HG03064 (cell line): ENCODE results near the gene PLXNB1.
"Not testable (repeated sequence)": the region's sequence is repeated elsewhere in the genome, so short reads cannot be mapped to it uniquely, and the experiment has no call there.

Experiments used
- ATAC-seq: cut with Tn5 transposase; IDR thresholded peaks from one replicate; pipeline ENCODE4 v1.9.1; 2021; ENCODE audit warnings: low read depth; ENCODE audit not compliant: unreplicated experiment

PLXNB1 gene, protein sequence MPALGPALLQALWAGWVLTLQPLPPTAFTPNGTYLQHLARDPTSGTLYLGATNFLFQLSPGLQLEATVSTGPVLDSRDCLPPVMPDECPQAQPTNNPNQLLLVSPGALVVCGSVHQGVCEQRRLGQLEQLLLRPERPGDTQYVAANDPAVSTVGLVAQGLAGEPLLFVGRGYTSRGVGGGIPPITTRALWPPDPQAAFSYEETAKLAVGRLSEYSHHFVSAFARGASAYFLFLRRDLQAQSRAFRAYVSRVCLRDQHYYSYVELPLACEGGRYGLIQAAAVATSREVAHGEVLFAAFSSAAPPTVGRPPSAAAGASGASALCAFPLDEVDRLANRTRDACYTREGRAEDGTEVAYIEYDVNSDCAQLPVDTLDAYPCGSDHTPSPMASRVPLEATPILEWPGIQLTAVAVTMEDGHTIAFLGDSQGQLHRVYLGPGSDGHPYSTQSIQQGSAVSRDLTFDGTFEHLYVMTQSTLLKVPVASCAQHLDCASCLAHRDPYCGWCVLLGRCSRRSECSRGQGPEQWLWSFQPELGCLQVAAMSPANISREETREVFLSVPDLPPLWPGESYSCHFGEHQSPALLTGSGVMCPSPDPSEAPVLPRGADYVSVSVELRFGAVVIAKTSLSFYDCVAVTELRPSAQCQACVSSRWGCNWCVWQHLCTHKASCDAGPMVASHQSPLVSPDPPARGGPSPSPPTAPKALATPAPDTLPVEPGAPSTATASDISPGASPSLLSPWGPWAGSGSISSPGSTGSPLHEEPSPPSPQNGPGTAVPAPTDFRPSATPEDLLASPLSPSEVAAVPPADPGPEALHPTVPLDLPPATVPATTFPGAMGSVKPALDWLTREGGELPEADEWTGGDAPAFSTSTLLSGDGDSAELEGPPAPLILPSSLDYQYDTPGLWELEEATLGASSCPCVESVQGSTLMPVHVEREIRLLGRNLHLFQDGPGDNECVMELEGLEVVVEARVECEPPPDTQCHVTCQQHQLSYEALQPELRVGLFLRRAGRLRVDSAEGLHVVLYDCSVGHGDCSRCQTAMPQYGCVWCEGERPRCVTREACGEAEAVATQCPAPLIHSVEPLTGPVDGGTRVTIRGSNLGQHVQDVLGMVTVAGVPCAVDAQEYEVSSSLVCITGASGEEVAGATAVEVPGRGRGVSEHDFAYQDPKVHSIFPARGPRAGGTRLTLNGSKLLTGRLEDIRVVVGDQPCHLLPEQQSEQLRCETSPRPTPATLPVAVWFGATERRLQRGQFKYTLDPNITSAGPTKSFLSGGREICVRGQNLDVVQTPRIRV (N-terminal part only)

DNA sequence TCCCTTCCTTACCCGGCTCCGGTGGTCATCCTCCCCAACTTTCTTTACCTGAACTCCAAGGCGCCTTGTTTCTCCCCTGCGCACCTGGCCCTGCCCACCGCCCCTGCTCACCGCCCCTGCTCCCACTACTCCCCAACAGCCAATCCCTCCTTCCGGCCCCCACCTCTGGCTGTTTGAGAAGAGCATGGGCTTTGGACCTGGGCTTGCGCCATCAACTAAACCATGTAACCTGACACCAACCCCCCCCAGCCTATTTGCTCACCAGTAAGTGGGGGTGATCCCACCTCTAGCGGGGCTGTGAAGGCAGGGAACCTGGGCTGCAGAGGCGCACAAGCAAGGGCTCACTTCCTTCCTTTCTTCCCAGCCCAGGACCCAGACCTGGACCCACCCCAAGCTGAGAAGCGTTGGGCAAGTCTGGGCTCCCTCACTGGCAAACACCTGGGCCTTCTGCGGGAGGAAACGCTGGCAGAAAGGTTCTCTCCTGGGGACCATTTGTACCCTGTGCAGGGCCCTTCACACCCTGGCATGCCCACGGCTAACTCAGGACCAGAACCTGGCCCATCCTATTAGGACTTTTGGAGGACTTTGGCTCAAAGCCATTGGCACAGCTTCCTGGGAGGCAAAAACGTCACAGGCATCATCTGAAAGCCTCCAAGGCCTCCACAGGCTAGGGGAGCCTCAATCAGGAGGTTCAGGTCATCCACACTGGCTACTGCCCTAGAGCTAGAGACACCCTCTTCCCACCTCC, at the start of gene PLXNB1:
TSS of gene PLXNB1 (minus strand) at position 127 of the 748 bp plus-strand sequence. CDS start 5,475 bp downstream, outside the sequence.
- no peak for ATAC-seq

DNA sequence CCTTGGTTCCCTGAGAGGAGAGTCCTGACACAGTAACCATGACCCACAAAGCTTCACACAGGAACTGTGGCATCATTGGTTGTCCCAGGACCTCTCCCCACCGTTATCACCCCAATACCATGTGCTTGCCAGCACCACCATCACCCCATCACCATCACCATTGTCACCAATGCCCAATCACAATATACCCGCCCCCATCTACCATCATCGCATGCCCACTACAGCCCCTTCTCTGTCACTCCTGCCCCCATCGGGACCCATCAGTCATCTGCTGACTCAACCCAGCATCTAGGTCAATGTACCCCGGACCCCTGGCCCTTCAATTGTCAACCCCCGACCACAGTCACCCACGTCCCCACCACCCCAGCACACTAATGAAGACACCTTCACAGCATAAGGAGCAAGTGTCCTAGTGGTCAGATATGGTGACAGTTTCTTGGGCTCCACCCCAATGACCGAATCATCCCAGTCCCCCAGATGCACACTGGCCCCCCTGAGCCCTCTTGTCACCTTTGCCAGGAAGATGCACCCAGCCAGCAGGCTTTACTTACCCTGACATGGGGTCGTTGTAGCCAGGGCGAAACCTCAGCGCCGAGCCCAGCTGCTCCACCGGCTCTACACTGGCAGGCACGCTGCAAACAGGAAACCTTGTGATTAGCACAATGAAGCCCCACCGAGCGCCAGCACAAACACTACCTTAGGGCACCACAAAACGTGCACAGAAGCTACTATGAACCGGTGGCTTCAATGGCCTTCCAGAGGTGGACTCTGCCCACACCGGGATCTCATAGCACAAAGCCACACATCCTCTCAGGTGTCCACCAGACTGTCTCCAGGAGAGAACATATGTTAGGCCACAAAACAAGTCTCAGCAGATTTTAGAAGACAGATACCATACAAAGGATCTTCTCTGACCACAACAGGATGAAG, 49.0 kb upstream of the PLXNB1 start:
- ATAC-seq: no peak

DNA sequence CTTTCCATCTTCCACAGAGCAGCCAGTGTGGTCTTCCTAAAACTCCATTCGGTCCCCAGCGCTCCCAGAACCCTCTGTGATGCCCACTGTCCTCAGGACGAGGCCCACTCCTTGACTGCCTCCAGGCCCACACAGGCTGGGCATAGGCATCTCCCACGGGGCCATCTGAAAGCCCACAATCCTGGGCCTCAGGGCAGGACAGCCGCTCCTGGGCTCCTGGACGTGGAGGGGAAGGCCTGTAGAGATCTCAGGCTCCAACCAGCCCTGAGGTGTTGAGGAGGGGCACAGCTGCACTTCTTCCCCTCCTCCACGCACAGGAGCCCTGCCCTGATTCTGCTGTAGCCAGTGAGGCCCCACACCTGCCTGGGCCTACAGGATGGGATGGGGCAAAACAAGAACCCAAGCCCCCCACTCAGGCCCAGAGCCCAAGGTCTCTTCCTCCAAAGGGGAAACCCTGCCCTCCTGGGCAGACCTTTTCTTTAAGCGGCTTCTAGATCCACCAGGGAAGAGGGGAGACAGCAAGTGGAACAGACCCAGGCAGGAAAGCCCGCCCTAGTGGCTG, 48.2 kb upstream of the PLXNB1 start:
- ATAC-seq: no peak

DNA sequence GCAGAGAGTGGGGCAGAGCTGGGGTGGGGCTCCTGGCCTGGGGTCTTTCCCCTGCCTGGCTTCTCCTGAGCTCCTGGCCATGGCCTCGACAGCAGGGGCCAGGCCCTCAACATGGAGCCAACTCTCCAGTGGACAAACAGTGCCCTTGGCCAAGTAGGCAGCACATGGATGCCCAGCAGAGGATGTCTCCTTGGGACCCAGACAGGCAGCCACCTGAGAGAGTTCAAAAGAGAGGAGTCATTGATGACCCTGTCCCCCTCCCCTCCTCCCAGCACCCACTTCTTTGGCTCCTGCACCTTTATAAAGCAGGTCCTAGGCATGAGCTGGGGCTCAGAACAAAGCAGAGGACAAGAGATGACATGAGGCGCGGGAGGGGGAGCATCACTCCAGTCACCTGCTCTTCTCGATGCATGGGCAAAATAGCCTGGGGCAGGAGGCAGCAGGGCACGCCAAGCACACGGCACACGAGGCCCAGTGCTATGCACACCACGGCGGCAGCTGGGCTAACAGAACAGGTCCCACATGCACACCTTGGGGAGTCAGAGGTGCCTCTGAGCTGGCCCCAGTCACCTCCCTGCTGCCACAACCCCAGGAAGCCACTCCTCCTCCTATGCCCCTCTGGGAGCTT, 46.7 kb upstream of the PLXNB1 start:
- no peak for ATAC-seq

DNA sequence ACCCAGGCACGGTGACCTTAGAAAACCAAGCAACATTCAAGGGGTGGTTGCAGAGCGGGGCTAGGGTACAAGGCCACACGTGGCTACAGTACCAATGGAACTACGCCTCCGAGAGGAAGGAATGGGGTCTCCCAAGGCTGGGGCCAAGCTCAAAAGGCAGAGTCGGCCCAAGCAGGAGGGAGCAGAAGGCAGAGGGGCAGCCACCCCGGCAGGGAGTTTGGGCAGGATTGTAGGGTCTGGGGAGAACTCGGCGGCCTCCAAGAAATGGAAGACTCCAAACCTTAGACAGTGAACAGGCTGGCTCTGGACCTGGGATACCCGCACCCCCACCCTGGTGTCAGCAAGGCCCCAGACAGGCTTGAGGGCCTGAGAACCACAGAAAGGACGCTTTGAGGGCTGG, 45.3 kb upstream of the PLXNB1 start:
- ATAC-seq: no peak

DNA sequence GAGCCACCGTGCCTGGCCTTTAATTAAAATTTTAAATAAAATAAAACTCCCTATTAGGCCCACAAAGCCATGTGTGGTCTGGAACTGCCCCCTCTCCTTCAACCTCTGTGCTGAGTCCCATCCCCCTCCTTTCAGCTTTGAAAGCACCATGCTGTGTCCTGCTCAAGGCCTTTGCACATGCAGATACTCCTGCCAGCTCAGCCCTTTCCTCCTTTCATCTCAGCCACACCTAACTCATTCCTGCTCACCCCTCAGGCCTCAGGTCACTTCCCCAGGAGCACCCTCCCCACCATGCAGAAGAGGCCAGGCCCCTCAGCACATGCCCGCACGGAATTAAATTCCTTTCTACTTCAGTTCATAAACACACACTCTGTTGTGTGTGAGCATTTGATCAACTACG, 44.7 kb upstream of the PLXNB1 start:
- ATAC-seq: no peak

DNA sequence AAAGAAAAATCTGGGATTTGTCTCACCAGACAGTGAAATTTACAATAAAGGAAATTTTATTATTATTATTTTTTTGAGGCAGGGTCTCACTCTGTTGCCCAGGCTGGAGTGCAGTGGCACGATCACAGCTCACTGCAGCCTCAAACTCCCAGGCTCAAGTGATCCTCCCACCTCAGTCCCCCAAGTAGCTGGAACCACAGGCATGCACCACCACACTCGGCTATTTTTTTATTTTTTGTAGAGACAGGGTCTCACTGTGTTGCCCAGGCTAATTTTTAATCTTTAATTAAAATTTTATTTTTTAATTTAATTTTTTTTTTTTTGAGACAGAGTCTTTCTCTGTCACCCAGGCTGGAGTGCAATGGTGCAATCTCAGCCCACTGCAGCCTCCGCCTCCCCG, 44.1 kb upstream of the PLXNB1 start:
- not testable (repeated sequence) for ATAC-seq

DNA sequence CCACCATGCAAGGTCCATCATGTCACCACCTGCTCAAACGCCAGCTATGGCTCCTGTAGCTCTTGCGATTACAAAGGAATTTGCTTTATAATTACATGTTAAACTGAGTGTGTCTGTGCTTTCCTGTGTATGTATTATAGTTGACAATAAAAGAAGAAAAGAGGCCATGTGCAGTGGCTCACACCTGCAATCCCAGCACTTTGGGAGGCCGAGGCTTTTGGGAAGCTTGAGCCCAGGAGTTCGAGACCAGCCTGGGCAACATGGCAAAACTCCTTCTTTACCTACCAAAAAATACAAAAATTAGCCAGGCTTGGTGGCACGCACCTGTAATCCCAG, 43.7 kb upstream of the PLXNB1 start:
- no peak for ATAC-seq

DNA sequence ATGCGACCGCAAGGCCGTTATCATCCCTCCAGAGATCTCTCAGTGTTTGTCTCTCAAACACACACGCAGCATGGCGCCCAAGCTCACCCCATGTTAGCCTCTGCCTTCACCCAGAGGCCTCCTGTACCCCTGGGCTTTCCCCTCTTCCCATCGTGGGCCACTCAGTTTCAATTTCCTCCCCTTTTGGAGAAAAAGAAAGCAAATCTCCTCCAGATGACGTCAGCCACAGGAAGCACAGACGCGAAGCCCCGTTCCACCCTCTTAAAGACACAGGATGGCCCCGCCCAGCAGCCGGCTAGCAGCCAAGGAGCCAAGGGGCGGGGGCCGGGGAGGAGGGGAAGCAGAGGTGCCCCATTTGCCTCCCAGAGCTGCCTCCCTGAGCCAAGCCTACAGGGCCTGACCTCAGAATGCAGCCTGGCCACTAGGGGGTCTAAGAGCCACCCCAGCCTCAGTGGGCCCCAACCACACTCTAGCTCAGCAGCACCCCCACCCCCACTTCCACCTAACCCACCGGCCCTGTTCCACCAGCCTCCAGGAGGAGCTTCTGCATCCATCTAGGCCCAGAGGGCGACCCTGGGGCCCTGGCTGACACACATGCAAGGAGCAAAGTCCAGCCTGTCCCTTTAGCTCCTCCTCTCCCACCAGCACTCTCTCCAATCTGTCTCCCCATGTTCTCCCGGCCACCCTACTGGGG, 43.2 kb upstream of the PLXNB1 start:
- peak; percentile 68 for ATAC-seq

DNA sequence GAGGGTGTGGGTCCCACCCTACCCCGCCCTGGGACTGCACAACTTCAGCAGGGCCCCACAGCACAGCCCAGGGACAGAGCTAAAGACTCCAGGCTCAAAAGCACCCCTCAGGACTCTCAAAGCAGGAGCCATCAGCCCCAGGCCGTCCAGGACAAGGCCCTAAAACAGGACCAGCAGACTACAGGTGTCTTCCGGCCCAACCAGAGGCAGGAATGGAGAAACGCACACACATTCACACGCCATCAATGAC, 42.7 kb upstream of the PLXNB1 start:
- ATAC-seq: no peak

DNA sequence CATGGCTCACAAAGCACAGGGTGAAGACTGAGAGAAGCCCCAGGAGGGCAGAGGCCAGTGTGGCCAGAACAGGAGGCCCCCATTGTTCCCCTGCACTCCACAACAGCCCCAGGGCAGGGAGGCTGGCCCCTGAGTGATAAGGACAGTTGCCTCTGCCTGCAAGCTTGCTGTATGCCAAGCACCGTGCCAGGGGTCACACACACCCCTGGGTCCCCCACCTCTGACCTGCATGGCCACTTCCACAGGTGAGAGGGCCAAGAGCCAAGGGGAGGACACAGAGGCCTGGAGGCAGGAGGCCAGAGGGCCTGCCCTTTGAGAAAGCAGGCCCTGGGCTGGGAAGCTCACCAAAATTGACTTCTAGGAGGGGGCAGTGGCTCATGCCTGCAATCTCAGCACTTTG, 40.4 kb upstream of the PLXNB1 start:
- no peak for ATAC-seq

DNA sequence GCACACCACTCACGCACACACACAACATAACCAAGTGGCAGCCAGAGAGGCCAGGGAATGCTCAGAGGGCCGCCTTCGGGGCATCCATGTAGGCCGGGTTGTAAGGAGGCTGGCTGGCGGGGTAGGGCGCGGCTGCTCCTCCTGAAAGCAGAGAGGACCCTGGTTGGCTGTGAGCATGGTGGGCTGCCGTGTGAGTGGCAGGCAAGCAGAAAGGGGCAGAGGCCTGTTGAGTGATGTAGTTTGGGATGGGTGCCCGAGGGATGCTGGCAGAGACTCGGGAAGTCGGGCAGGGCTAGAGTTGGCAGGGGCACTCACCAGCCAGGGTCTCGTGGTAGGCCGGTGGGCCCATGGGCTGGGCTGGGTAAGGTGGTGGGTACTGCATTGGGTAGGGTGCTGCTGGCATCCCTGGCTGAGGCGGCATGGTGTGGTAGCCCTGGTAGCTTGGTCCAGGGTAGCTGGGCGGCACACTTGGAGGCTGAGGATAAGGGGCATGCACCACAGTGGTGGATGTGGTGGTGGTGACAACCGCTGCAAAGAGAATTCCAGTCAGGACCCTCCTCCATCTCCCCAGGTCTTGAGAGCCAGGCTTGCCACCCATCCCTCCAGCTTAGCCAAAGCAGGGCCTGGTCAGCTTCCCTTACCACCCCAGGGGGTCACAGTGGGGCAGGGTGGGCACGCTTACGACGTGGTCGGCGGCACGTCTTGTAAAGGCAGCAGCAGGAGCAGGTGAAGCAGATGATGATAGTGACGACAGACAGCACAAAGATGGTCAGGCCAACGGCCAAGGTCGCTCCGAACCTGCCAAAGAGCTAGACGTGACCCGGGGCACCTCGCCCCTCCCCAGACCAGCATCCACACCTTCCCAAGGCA, 39.4 kb upstream of the PLXNB1 start:
- no peak for ATAC-seq

DNA sequence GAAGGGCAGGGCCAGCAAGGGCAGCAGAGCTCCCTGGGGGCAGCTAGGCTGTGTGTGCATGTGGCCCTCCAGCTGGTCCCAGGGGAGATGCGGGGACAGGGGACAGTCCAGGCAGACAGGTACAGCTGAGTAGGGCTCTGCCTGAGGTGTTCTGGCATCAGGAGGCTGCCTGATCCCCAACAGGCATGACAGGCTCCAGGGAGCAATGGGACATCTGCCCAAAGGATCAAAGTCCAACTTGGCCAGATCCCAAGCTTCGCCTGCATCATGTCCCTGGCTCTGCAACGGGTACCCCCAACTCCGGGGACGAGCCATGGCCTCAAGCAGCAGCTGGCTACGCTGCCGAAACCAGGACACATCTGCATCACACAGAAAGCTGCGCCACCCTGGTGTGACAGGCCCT, 38.4 kb upstream of the PLXNB1 start:
- ATAC-seq: no peak

DNA sequence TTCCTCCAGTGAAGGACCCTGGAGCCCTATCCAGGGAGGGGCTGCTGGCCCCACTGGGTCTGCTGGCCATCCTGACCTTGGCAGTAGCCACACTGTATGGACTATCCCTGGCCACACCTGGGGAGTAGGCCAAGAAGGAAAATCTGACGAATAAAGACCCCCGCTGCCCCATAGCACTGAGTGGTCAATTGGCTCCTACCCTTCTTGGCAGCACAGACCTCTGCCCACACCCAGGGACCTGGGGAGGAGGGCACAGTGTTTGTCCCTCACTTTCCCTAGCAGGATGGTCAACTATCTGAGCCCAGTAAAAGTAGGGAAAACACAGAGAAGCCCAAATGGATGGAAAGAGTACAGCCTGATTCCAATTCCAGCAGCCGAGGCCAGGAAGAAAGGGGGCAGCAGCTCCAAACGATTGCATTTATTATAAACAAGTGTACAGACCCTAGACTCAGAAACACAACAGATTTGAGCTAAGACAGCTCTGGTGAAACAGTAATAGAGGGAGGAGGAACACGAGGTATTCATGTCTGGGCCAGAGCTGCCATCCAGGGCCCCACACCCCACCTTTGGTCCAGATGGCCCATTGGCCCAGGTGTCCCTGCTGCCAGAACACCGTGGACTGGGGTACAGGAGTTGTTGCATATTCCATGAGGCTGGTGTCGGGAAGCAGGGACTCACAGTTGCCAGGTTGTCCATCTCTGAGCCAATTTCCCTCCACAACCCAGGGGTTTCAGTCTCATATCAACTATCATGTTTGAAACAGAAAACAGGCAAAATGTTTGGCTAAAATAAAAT, 37.8 kb upstream of the PLXNB1 start:
- no peak for ATAC-seq

DNA sequence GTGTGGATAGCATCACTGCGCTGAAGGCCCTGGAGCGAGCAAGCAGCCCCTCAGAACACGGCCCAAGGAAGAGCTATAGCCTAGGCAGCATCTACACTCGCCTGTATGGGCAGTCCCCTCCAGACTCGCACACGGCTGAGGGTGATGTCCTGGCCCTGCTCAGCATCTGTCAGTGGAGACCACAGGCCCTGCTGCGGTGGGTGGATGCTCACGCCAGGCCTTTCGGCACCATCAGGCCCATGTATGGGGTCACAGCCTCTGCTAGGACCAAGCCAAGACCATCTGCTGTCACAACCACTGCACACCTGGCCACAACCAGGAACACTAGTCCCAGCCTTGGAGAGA, 37.2 kb upstream of the PLXNB1 start:
- no peak for ATAC-seq

DNA sequence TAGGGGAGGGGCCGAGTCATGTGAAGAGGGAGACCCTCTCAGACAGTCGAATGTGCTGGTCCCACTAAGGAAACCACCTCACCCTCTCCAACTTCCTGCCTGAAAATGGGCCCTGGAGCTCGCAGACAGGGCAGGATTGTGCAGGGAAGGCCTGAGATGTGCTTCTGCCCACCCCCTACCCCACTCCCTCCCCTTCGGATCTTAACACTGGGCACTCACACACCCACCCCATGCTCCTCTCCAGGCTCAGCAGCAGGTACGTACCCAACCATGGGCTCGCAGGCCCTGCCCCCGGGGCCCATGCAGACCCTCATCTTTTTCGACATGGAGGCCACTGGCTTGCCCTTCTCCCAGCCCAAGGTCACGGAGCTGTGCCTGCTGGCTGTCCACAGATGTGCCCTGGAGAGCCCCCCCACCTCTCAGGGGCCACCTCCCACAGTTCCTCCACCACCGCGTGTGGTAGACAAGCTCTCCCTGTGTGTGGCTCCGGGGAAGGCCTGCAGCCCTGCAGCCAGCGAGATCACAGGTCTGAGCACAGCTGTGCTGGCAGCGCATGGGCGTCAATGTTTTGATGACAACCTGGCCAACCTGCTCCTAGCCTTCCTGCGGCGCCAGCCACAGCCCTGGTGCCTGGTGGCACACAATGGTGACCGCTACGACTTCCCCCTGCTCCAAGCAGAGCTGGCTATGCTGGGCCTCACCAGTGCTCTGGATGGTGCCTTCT, 36.7 kb upstream of the PLXNB1 start:
- ATAC-seq: peak; percentile 28
